Measurements from ENCODE around the gene OGFR. TPM values are rescaled to one million over a fixed set of nuclear protein-coding genes. Genes with fewer than 3 reads are reported as not detected.

OGFR gene
- total RNA-seq, 1 experiment from 2014 or later = 46.1 TPM

DNA sequence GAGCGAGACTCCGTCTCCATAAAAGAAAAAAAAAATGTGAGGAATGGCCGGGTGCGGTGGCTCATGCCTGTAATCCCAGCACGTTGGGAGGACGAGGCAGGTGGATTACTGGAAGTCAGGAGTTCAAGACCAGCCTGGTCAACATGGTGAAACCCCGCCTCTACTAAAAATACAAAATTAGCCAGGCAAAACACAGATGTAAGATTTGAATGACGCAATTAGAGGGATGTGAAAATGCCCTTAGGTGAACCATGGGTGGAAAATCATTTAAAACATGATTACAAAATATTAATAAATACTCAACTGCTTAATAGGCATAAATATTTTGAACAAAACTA, 33.1 kb downstream of the OGFR start:
- CTCF ChIA-PET = no interaction called here
- no peaks in the 10 kb centered on the region for H3K9me3 ChIP-seq (ENCODE audit: low read depth, low read length, poor library complexity, severe bottlenecking)
- TF ChIP-seq, protein P1, sequence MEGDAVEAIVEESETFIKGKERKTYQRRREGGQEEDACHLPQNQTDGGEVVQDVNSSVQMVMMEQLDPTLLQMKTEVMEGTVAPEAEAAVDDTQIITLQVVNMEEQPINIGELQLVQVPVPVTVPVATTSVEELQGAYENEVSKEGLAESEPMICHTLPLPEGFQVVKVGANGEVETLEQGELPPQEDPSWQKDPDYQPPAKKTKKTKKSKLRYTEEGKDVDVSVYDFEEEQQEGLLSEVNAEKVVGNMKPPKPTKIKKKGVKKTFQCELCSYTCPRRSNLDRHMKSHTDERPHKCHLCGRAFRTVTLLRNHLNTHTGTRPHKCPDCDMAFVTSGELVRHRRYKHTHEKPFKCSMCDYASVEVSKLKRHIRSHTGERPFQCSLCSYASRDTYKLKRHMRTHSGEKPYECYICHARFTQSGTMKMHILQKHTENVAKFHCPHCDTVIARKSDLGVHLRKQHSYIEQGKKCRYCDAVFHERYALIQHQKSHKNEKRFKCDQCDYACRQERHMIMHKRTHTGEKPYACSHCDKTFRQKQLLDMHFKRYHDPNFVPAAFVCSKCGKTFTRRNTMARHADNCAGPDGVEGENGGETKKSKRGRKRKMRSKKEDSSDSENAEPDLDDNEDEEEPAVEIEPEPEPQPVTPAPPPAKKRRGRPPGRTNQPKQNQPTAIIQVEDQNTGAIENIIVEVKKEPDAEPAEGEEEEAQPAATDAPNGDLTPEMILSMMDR (conservative IDR thresholded peaks at IDR 0.05; ENCODE audit: low read depth, low read length) = no peak
- no peak for TF ChIP-seq EZH2 (IDR thresholded peaks at IDR 0.05; ENCODE audit: borderline replicate concordance, low read depth, low read length, poor library complexity, severe bottlenecking)
- no TSS peak for BruUV-seq (replicated peaks)
- peaks cover 18% of the 10 kb centered on the region for H3K4me1 ChIP-seq (ENCODE audit: insufficient read depth, low read length, poor library complexity, severe bottlenecking)
- H3K4me3 ChIP-seq (ENCODE audit: low read depth, low read length, poor library complexity, severe bottlenecking) = no peak overlapping the region
- H3K27ac ChIP-seq (ENCODE audit: low read depth, low read length, poor library complexity, severe bottlenecking) = no peak overlapping the region
- intact Hi-C loops (cut with micrococcal nuclease; ENCODE audit: unreplicated experiment) = no loop called here
- no peaks in the 10 kb centered on the region for H3K36me3 ChIP-seq (ENCODE audit: insufficient read depth, low read length, poor library complexity, severe bottlenecking)
- H3K27me3 ChIP-seq (replicated peaks; ENCODE audit: insufficient read depth, low read depth, low read length, poor library complexity) = no peaks in the 10 kb centered on the region
- POLR2A ChIA-PET (ENCODE audit: low non-redundant PET) = no interaction called here
- DNase-seq (ENCODE audit: low spot score) = no peak

- Histone ChIP-seq H3K4me3 (ENCODE audit: low read depth, low read length, poor library complexity, severe bottlenecking) (no peak overlapping the region), H3K27ac (ENCODE audit: low read depth, low read length, poor library complexity, severe bottlenecking) (no peak overlapping the region), H3K4me1 (ENCODE audit: insufficient read depth, low read length, poor library complexity, severe bottlenecking) (peaks cover 15% of the 10 kb centered on the region), H3K9me3 (ENCODE audit: low read depth, low read length, poor library complexity, severe bottlenecking) (no peaks in the 10 kb centered on the region), H3K27me3 (replicated peaks; ENCODE audit: insufficient read depth, low read depth, low read length, poor library complexity) (no peaks in the 10 kb centered on the region), H3K36me3 (ENCODE audit: insufficient read depth, low read length, poor library complexity, severe bottlenecking) (no peaks in the 10 kb centered on the region)
- intact Hi-C loops (cut with micrococcal nuclease; ENCODE audit: unreplicated experiment) = no loop called here
- TF ChIP-seq, protein P1 (conservative IDR thresholded peaks at IDR 0.05; ENCODE audit: low read depth, low read length) = no peak
- no peak for TF ChIP-seq EZH2 (IDR thresholded peaks at IDR 0.05; ENCODE audit: borderline replicate concordance, low read depth, low read length, poor library complexity, severe bottlenecking)
- no TSS peak for BruUV-seq (replicated peaks)
- DNase-seq (ENCODE audit: low spot score) = no peak
- CTCF ChIA-PET = interaction anchor here (0.8 kb wide), 1 partner anchor 9 kb away, joined by 6 read pairs; no protein-coding TSS in a partner anchor
- POLR2A ChIA-PET (ENCODE audit: low non-redundant PET) = no interaction called here
Observed at GRCh38 chr20:62838128-62838891, 33.7 kb downstream of the OGFR start.

- DNase-seq (ENCODE audit: low spot score) = no peak
- CTCF ChIA-PET = no interaction called here
- Histone ChIP-seq H3K4me1 (ENCODE audit: insufficient read depth, low read length, poor library complexity, severe bottlenecking) (peaks cover 15% of the 10 kb centered on the region), H3K4me3 (ENCODE audit: low read depth, low read length, poor library complexity, severe bottlenecking) (no peak overlapping the region), H3K36me3 (ENCODE audit: insufficient read depth, low read length, poor library complexity, severe bottlenecking) (no peaks in the 10 kb centered on the region), H3K9me3 (ENCODE audit: low read depth, low read length, poor library complexity, severe bottlenecking) (no peaks in the 10 kb centered on the region), H3K27me3 (replicated peaks; ENCODE audit: insufficient read depth, low read depth, low read length, poor library complexity) (no peaks in the 10 kb centered on the region), H3K27ac (ENCODE audit: low read depth, low read length, poor library complexity, severe bottlenecking) (no peak overlapping the region)
- BruUV-seq (replicated peaks) = no TSS peak
- intact Hi-C loops (cut with micrococcal nuclease; ENCODE audit: unreplicated experiment) = no loop called here
- POLR2A ChIA-PET (ENCODE audit: low non-redundant PET) = no interaction called here
- TF ChIP-seq, protein P1 (conservative IDR thresholded peaks at IDR 0.05; ENCODE audit: low read depth, low read length) = no peak
- TF ChIP-seq EZH2 (IDR thresholded peaks at IDR 0.05; ENCODE audit: borderline replicate concordance, low read depth, low read length, poor library complexity, severe bottlenecking) = no peak
Observed at GRCh38 chr20:62839261-62839660, 34.6 kb downstream of the OGFR start.
